DMS 273 (cell line): Measurements from ENCODE around the gene PPP3R1.
A peak's percentile ranks its signal among the peaks of the same experiment; 100 is the strongest.

Experiments
- DNase-seq: peaks from one replicate; lab custom pipeline; 2025; ENCODE audit not compliant: unreplicated experiment; lab: John Stamatoyannopoulos, UW

The PPP3R1 gene

GRCh38 chr2:68258851-68259250 lies 6.5 kb upstream of the PPP3R1 start:
- no peak for DNase-seq

GRCh38 chr2:68256093-68256450 lies 3.7 kb upstream of the PPP3R1 start:
- no peak for DNase-seq

GRCh38 chr2:68253219-68254068 lies 1.1 kb upstream of the PPP3R1 start:
- DNase-seq = peak; percentile 55

GRCh38 chr2:68251855-68252399 lies 405 bp downstream of the PPP3R1 start:
- DNase-seq = peak; percentile 79

DNA sequence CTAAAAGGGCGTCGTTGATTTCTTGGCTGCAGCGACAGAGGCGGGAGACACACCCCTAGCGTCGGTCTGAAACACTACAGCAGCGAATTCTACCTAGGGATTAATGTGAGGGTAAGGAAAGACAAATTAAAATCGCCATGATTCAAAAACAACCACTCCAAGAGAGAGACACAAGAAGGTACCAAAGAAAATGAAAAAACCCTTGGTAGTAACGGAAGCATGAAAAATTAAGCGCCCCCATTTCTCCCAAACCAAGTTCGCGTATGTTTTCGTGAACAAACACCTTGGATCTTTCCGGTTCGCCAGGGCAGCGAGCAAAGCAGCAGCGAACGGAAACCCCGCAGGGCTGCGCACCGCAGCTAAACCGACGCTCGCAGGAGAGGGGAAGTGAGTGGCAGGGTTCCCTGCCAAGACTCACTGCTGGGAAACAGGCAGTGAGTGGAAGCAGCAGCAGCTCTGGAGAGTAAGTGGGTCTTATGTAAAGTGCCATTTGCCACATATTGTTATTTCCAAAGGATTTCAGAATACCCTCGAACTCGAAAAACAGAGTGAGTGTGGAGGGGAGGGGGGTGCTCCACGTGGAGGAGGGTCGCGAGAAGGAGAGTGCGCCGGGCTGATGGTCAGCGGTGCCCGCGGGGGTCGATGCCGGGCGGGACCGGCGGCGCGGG lies 1.0 kb downstream of the PPP3R1 start:
- DNase-seq = peak; percentile 92

DNA sequence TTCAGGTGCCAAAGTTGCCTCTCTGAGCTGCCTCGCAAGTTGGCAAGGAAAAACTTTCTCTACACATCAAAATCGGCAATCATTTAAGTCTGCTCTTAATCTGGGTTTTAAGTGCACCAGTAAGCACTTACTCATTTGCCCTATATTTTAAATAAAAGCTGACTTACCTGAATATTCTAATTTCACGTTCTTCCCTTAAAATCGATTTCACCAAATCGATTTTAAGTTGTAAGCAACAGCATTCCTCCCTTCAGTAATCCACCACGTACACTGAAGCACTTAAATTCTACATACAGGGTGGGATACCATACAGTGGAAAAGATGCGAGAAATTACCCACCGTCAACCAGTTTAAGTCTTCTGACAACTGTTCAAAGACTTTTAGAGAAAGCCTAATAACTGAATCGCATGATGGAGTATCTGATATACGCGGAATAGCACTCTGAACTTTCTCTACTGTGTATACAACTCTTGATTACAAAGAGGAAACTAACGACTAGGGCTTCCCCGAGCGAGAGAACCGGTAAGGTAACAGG lies 1.6 kb downstream of the PPP3R1 start:
- DNase-seq = no peak

DNA sequence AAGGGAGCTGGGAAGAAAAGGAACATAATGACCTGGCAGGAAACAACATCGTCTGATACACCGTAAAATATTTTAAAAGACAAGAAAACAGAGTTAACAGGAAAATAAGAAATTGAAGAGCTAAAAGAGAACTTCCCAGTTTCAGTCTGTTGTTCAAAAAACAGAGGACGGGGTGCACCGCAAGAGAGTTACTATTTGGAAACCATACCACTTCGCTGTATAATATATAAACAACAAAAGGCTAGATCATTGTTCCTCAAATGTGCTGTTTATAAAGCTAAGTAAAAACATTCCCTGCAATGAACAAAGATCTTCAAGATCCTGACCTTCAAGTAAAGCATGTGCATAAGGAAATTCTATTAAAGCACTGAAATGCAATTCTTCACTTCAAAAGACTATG lies 2.1 kb downstream of the PPP3R1 start:
- DNase-seq = no peak

- DNase-seq = no peak
These were observed 3.5 kb downstream of the PPP3R1 start for GRCh38 chr2:68248806-68249205.

DNA sequence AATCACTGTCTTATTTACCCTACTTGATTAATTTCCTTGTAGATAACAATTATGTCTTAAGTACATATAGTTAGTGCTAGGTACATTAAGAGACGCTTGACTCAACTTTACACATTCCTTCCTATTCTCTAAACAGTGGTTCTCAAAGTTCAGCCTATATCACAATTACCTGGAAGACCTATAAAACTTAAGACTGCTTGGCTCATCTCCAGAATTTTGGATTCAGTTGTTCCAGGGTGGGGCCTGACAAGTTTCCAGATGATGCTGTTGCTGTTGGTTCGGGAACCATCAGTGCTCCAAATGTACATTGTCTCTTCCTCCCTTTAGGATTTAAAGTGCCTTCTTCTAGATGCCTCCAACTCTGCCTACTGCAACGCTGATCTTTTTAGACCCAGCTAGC lies 4.0 kb downstream of the PPP3R1 start:
- DNase-seq = peak; percentile 15

GRCh38 chr2:68246396-68246795 lies 5.9 kb downstream of the PPP3R1 start:
- no peak for DNase-seq

GRCh38 chr2:68245672-68246071 lies 6.7 kb downstream of the PPP3R1 start:
- no peak for DNase-seq

- DNase-seq = no peak
These were observed 7.3 kb downstream of the PPP3R1 start for GRCh38 chr2:68245066-68245465.

GRCh38 chr2:68244456-68244855 lies 7.9 kb downstream of the PPP3R1 start:
- DNase-seq = no peak

DNA sequence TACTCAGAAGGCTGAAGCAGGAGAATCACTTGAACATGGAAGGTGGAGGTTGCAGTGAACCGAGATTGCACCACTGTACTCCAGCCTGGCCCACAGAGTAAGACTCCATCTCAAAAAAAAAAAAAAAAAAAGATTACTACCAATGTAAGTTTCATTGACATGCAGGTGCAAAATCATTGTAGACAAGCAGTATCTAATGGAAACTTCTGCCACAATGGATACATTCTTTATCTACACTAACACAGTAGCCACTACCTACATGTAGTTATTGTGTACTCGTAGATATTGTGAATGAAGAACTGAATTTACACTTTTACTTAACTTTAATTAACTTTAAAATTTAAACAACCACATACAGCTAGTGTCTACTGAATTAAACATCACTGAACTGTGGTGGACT lies 10.6 kb downstream of the PPP3R1 start:
- DNase-seq = no peak

DNA sequence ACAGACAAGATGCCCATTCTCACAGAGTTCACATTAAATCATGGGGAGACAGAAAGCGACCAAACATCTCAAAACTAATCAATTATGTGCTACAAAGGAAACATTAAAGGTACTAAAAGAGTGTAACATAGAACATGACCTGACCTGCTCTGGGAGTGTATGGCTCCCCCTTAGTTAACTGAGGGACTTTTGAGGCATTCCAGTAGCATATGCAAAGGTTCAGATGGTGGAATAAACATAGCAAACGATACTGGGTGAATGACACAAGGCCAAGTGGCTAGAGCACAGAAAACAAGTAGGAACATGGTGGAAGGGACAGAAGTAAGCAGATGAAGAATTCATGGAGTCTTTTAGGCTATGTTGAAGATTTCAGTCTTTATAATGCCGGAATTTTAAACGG lies 11.9 kb downstream of the PPP3R1 start:
- DNase-seq = no peak

DNA sequence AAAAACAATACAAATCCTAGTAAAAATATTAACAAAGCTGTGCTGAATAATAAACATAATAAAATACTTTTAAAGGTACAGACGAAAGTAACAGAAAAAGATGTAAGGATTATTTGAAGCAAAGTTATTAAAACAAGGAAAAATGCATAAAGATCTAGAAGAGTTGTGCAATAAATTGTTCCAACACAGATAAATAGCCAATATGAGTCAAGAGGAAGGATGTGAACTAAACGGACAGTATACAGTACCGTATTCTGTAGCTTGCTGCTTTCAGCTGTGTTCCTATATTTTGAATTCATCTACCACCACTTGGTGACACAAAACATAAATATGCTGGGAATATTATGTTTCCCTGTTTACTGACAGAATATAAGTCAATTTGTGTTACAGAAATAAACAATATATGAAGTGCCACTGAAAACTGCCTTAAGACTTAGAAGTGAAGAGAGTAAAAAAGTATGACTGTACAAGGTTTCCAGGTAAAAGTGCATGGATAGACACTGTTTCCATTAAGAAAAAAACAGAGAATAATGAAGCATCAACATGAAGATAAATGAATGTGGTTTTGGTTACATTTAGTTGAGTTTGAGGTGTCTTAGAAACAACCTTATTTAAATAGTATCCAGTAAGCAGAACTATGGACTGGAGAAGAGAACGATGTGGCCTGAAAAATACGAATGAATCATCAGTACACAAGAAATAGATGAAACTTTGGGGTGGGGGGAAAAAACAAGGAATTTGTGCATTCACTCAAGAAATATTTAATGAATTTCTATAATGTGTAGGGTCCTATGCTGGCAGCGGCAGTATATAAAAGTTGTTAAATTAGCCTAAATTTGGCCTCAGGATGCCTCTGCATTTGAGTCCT lies 13.1 kb downstream of the PPP3R1 start:
- DNase-seq = no peak

DNA sequence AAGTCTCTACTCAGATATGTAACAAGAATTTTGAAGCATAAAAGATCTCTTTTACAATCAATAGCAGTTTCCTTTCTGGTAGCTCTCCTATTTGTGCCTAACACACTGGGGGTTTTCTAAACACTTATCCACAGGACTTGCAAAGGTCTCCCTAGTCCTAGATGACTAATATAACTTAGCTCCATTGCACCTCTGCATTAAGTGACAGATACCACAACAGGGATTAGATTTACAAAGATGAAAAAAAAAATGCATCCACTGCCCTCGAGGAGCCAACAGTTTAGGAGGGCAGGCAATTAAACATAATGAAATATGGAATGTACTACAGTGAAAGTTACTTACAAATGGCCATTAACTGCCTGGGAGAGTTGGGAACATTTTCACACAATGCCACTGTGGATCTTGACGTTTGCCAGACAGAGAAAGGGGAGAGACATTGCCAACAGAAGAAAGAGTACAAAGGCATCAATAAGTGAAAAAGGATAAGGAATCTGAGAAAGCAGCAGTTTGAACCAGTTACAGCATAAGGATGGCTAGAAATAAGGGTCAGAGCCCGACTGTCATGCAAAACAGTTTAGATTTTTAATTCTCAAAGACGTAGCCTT lies 14.3 kb downstream of the PPP3R1 start:
- DNase-seq = no peak

GRCh38 chr2:68237404-68237803 lies 14.9 kb downstream of the PPP3R1 start:
- no peak for DNase-seq

DNA sequence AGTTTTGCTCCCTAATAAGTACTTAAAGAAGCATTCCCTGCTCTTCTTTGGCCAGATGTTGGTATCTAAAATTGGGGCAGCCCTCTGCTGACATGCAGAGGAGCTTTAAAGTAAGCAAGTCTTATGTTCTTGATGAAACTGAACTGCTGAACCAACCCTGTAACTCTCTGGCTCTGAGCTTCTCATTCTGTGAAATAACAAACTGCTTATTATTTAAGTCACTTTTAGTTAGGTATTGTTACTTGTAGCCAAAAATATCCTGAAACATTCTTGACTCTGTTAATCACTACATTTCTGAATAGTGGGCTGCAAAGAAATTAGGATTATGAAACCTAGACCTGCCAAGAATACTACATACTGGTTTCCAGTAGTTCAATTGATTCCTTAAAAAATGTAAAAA lies 15.5 kb downstream of the PPP3R1 start:
- no peak for DNase-seq

GRCh38 chr2:68236103-68236734 lies 16.1 kb downstream of the PPP3R1 start:
- DNase-seq = no peak
